Loucy (cell line): ENCODE results near the gene RSAD1.

Experiments used
- H2AFZ ChIP-seq: fragments of 200-600 bp; sonication (generic); 2 replicates; pipeline ENCODE4 v1.6.0; 2016; ENCODE audit warnings: antibody characterized with exemption, mild to moderate bottlenecking, low read length, moderate library complexity
- H3F3A ChIP-seq: fragments of 200-600 bp; 2 replicates; pipeline ENCODE4 v1.6.0; 2016; ENCODE audit warnings: antibody characterized with exemption, low read depth, mild to moderate bottlenecking
- H3K27me3 ChIP-seq: fragments of 200-600 bp; sonication (generic); 2 replicates; pipeline ENCODE4 v1.6.1; 2014; ENCODE audit warnings: low read length, mild to moderate bottlenecking; ENCODE audit not compliant: insufficient read depth, poor library complexity, severe bottlenecking
- H3K36me3 ChIP-seq: fragments of 200-600 bp; sonication (generic); 2 replicates; pipeline ENCODE4 v1.6.1; 2016; ENCODE audit warnings: low read length; ENCODE audit not compliant: insufficient read depth
- H3K4me1 ChIP-seq: fragments of 200-600 bp; sonication (generic); 2 replicates; pipeline ENCODE4 v1.5.1; 2014; ENCODE audit warnings: low read length, mild to moderate bottlenecking; ENCODE audit not compliant: insufficient read depth, poor library complexity, severe bottlenecking
- H3K4me2 ChIP-seq: fragments of 200-600 bp; sonication (generic); 2 replicates; pipeline ENCODE4 v1.6.0; 2014; ENCODE audit warnings: antibody characterized with exemption, low read length, low read depth, mild to moderate bottlenecking; ENCODE audit not compliant: poor library complexity, severe bottlenecking
- H3K4me3 ChIP-seq: fragments of 200-600 bp; sonication (generic); 2 replicates; pipeline ENCODE4 v1.5.1; 2014; ENCODE audit warnings: low read length, mild to moderate bottlenecking, mixed read lengths; ENCODE audit not compliant: poor library complexity, severe bottlenecking
- H3K79me2 ChIP-seq: fragments of 200-600 bp; sonication (generic); 2 replicates; pipeline ENCODE4 v1.6.1; 2014; ENCODE audit warnings: low read length; ENCODE audit not compliant: insufficient read depth
- H3K9ac ChIP-seq: fragments of 200-600 bp; sonication (generic); 2 replicates; pipeline ENCODE4 v1.6.0; 2014; ENCODE audit warnings: mild to moderate bottlenecking, low read depth, low read length, moderate library complexity; ENCODE audit not compliant: poor library complexity, severe bottlenecking
- H3K9me2 ChIP-seq: fragments of 200-600 bp; sonication (generic); replicated peaks from 2 replicates; pipeline ENCODE4 v1.6.1; 2016; ENCODE audit warnings: low read depth, low read length, mixed read lengths
- H3K9me3 ChIP-seq: fragments of 200-600 bp; sonication (generic); 2 replicates; pipeline ENCODE4 v1.6.1; 2014; ENCODE audit warnings: mild to moderate bottlenecking, antibody characterized with exemption, low read length, low read depth; ENCODE audit not compliant: insufficient read depth
- H4K20me1 ChIP-seq: fragments of 200-600 bp; sonication (generic); 2 replicates; pipeline ENCODE4 v1.6.0; 2014; ENCODE audit warnings: antibody characterized with exemption, low read length, mild to moderate bottlenecking; ENCODE audit not compliant: insufficient read depth, poor library complexity, severe bottlenecking
- CTCF ChIP-seq: fragments of 200-600 bp; sonication (generic); conservative IDR thresholded peaks from 2 replicates; pipeline ENCODE4 v1.5.1; 2014; ENCODE audit warnings: mild to moderate bottlenecking, antibody characterized with exemption, low read length
- EZH2phosphoT487 ChIP-seq: fragments of 200-600 bp; IDR thresholded peaks from 2 replicates; pipeline ENCODE4 v1.6.1; 2018; ENCODE audit warnings: antibody characterized with exemption, mild to moderate bottlenecking, moderate library complexity, borderline replicate concordance

The RSAD1 gene

GRCh38 chr17:50519141-50519834 is 40.6 kb downstream of the RSAD1 start:
- no peaks in the 10 kb centered on the region for H3K4me1 ChIP-seq
- no peak overlapping the region for H3K9ac ChIP-seq
- H4K20me1 ChIP-seq = no peaks in the 10 kb centered on the region
- H3K79me2 ChIP-seq = no peaks in the 10 kb centered on the region
- no peak overlapping the region for H3K4me3 ChIP-seq
- H3K9me3 ChIP-seq = no peaks in the 10 kb centered on the region
- H2AFZ ChIP-seq = no peak overlapping the region
- no peaks in the 10 kb centered on the region for H3K27me3 ChIP-seq
- TF ChIP-seq CTCF (no peak), EZH2phosphoT487 (no peak)
- no peaks in the 10 kb centered on the region for H3K36me3 ChIP-seq
- H3K9me2 ChIP-seq = no peaks in the 10 kb centered on the region
- no peaks in the 10 kb centered on the region for H3F3A ChIP-seq
- H3K4me2 ChIP-seq = no peak overlapping the region

- Histone ChIP-seq H3F3A (no peaks in the 10 kb centered on the region), H3K4me3 (no peak overlapping the region), H2AFZ (no peak overlapping the region), H3K9ac (no peak overlapping the region), H3K4me2 (no peak overlapping the region), H4K20me1 (no peaks in the 10 kb centered on the region), H3K9me2 (no peaks in the 10 kb centered on the region), H3K36me3 (no peaks in the 10 kb centered on the region), H3K4me1 (no peaks in the 10 kb centered on the region), H3K9me3 (no peaks in the 10 kb centered on the region), H3K79me2 (no peaks in the 10 kb centered on the region), H3K27me3 (no peaks in the 10 kb centered on the region)
- TF ChIP-seq EZH2phosphoT487 (no peak), CTCF (no peak)
These were observed 41.8 kb downstream of the RSAD1 start for GRCh38 chr17:50520483-50520882.

- no peak for TF ChIP-seq EZH2phosphoT487
- no peaks in the 10 kb centered on the region for H3K79me2 ChIP-seq
- no peaks in the 10 kb centered on the region for H3K9me3 ChIP-seq
- H3K4me2 ChIP-seq = no peak overlapping the region
- no peak overlapping the region for H2AFZ ChIP-seq
- H3K9me2 ChIP-seq = no peaks in the 10 kb centered on the region
- no peaks in the 10 kb centered on the region for H4K20me1 ChIP-seq
- H3K9ac ChIP-seq = no peak overlapping the region
- H3F3A ChIP-seq = no peaks in the 10 kb centered on the region
- no peaks in the 10 kb centered on the region for H3K4me1 ChIP-seq
- no peaks in the 10 kb centered on the region for H3K27me3 ChIP-seq
- H3K4me3 ChIP-seq = no peak overlapping the region
- no peaks in the 10 kb centered on the region for H3K36me3 ChIP-seq
These were observed 42.9 kb downstream of the RSAD1 start for GRCh38 chr17:50521514-50521913.

GRCh38 chr17:50522766-50523165 is 44.1 kb downstream of the RSAD1 start:
- TF ChIP-seq CTCF (no peak), EZH2phosphoT487 (no peak)
- Histone ChIP-seq H3K9me2 (no peaks in the 10 kb centered on the region), H3K4me3 (no peak overlapping the region), H3K79me2 (no peaks in the 10 kb centered on the region), H3F3A (no peaks in the 10 kb centered on the region), H2AFZ (no peak overlapping the region), H3K4me1 (no peaks in the 10 kb centered on the region), H3K9ac (no peak overlapping the region), H3K4me2 (no peak overlapping the region), H3K36me3 (no peaks in the 10 kb centered on the region), H3K27me3 (no peaks in the 10 kb centered on the region), H4K20me1 (no peaks in the 10 kb centered on the region), H3K9me3 (no peaks in the 10 kb centered on the region)
